ENCODE measurements around the gene ARHGEF18. TPM values are rescaled to one million over a fixed set of nuclear protein-coding genes. Genes with fewer than 3 reads are reported as not detected.
A peak's percentile ranks its signal among the peaks of the same experiment; 100 is the strongest.

Gene ARHGEF18
- total and polyA plus RNA-seq, 2 experiments from 2014 or later, result 12.3 to 31.9 TPM

- Histone ChIP-seq H3K4me3 (no peak overlapping the region), H3K27ac (no peak overlapping the region), H3K36me3 (no peaks in the 10 kb centered on the region), H3K27me3 (no peaks in the 10 kb centered on the region), H3K9me3 (ENCODE audit: low read depth) (no peaks in the 10 kb centered on the region), H3K4me1 (ENCODE audit: low read depth) (no peaks in the 10 kb centered on the region)
- no peak for DNase-seq (ENCODE audit: low read depth in 1 of 2, low spot score in 1 of 2)
- TF ChIP-seq CTCF (IDR thresholded peaks at IDR 0.05; ENCODE audit: low read depth, low read length), result no peak
Measured at GRCh38 chr19:7381073-7381390, 32.3 kb downstream of the ARHGEF18 start.

GRCh38 chr19:7382694-7383093 lies 34.0 kb downstream of the ARHGEF18 start:
- Histone ChIP-seq H3K9me3 (ENCODE audit: low read depth) (no peaks in the 10 kb centered on the region), H3K27me3 (no peaks in the 10 kb centered on the region), H3K4me3 (no peak overlapping the region), H3K4me1 (ENCODE audit: low read depth) (no peaks in the 10 kb centered on the region), H3K27ac (no peak overlapping the region), H3K36me3 (no peaks in the 10 kb centered on the region)
- no peak for TF ChIP-seq CTCF (IDR thresholded peaks at IDR 0.05; ENCODE audit: low read depth, low read length)
- DNase-seq (ENCODE audit: low read depth in 1 of 2, low spot score in 1 of 2), result no peak

- Histone ChIP-seq H3K27me3 (no peaks in the 10 kb centered on the region), H3K4me3 (no peak overlapping the region), H3K36me3 (no peaks in the 10 kb centered on the region), H3K9me3 (ENCODE audit: low read depth) (no peaks in the 10 kb centered on the region), H3K27ac (no peak overlapping the region), H3K4me1 (ENCODE audit: low read depth) (no peaks in the 10 kb centered on the region)
- DNase-seq (ENCODE audit: low read depth in 1 of 2, low spot score in 1 of 2), result no peak
- no peak for TF ChIP-seq CTCF (IDR thresholded peaks at IDR 0.05; ENCODE audit: low read depth, low read length)
Measured at GRCh38 chr19:7383284-7383683, 34.5 kb downstream of the ARHGEF18 start.

- Histone ChIP-seq H3K4me1 (ENCODE audit: low read depth) (no peaks in the 10 kb centered on the region), H3K9me3 (ENCODE audit: low read depth) (no peaks in the 10 kb centered on the region), H3K36me3 (no peaks in the 10 kb centered on the region), H3K4me3 (no peak overlapping the region), H3K27ac (no peak overlapping the region), H3K27me3 (no peaks in the 10 kb centered on the region)
- no peak for DNase-seq (ENCODE audit: low read depth in 1 of 2, low spot score in 1 of 2)
- TF ChIP-seq CTCF (IDR thresholded peaks at IDR 0.05; ENCODE audit: low read depth, low read length), result no peak
Measured at GRCh38 chr19:7385062-7385461, 36.3 kb downstream of the ARHGEF18 start.

- Histone ChIP-seq H3K27me3 (no peaks in the 10 kb centered on the region), H3K4me3 (no peak overlapping the region), H3K27ac (no peak overlapping the region), H3K36me3 (no peaks in the 10 kb centered on the region), H3K9me3 (ENCODE audit: low read depth) (no peaks in the 10 kb centered on the region), H3K4me1 (ENCODE audit: low read depth) (no peaks in the 10 kb centered on the region)
- no peak for TF ChIP-seq CTCF (IDR thresholded peaks at IDR 0.05; ENCODE audit: low read depth, low read length)
- no peak for DNase-seq (ENCODE audit: low read depth in 1 of 2, low spot score in 1 of 2)
Measured at GRCh38 chr19:7386308-7386707, 37.6 kb downstream of the ARHGEF18 start.

GRCh38 chr19:7386769-7387168 lies 38.0 kb downstream of the ARHGEF18 start:
- Histone ChIP-seq H3K4me3 (no peak overlapping the region), H3K36me3 (no peaks in the 10 kb centered on the region), H3K4me1 (ENCODE audit: low read depth) (no peaks in the 10 kb centered on the region), H3K27ac (peak overlapping the region; percentile 23), H3K9me3 (ENCODE audit: low read depth) (no peaks in the 10 kb centered on the region), H3K27me3 (no peaks in the 10 kb centered on the region)
- DNase-seq (ENCODE audit: low read depth in 1 of 2, low spot score in 1 of 2), result no peak
- no peak for TF ChIP-seq CTCF (IDR thresholded peaks at IDR 0.05; ENCODE audit: low read depth, low read length)
